ENCODE measurements around the gene AOPEP.

GRCh38 chr9:94896512-94896911, 170.0 kb downstream of the AOPEP start:
- TF ChIP-seq CTCF (IDR thresholded peaks at IDR 0.05) = no peak
- no peak for TF ChIP-seq EP300 (IDR thresholded peaks at IDR 0.05)
- no peak for TF ChIP-seq POLR2A (IDR thresholded peaks at IDR 0.05; ENCODE audit: low read depth)
- no peak for TF ChIP-seq POLR2AphosphoS5 (IDR thresholded peaks at IDR 0.05)

Measured in esophagus muscularis mucosa (tissue), 4 donors.